HL-60 (cell line): ENCODE data around the gene RBBP9. TPM values are rescaled to one million over a fixed set of nuclear protein-coding genes. Genes with fewer than 3 reads are reported as not detected.
A peak's percentile ranks its signal among the peaks of the same experiment; 100 is the strongest.

Source experiments
- DNase-seq, 2 experiments: peaks; one replicate each; pipeline ENCODE4 v3.0.0-alpha.2; 2010 to 2020; ENCODE audit warnings: low read depth in 1 of 2, low spot score in 1 of 2
- H3K27ac ChIP-seq: fragments of 250-450 bp; sonication (Bioruptor Pico); replicated peaks from 2 replicates; pipeline ENCODE4 v1.5.1; 2020; ENCODE audit warnings: mild to moderate bottlenecking, moderate library complexity
- H3K27me3 ChIP-seq: fragments of 250-450 bp; sonication (Bioruptor Pico); 2 replicates; pipeline ENCODE4 v1.5.1; 2021; ENCODE audit warnings: mild to moderate bottlenecking, moderate library complexity; ENCODE audit not compliant: insufficient read depth, poor library complexity, severe bottlenecking
- H3K4me3 ChIP-seq: replicated peaks from 2 replicates; pipeline ENCODE4 v1.5.1; 2011; ENCODE audit warnings: mild to moderate bottlenecking, control low read depth, low read length; ENCODE audit not compliant: insufficient read depth
- GABPA ChIP-seq: IDR thresholded peaks from 2 replicates; pipeline ENCODE4 v1.6.1; 2012; ENCODE audit warnings: low read depth
- POLR2AphosphoS5 ChIP-seq: IDR thresholded peaks from 2 replicates; pipeline ENCODE4 v1.6.1; 2012; ENCODE audit warnings: low read depth
- SPI1 ChIP-seq: IDR thresholded peaks from 2 replicates; pipeline ENCODE4 v1.6.1; 2012; ENCODE audit warnings: low read depth, mild to moderate bottlenecking, borderline replicate concordance
- microRNA-seq: library from miRNA; unstranded; fragments of <30 nt; microRNA quantifications from one replicate; pipeline ENCODE4, GENCODE V29; 2018
- TF ChIP-seq, protein P1 (sequence below): IDR thresholded peaks from one replicate; pipeline ENCODE4 v1.5.1; 2011; ENCODE audit warnings: low read length, control low read depth, inconsistent platforms; ENCODE audit not compliant: insufficient read depth
- TF ChIP-seq, protein P2 (sequence below): IDR thresholded peaks from 2 replicates; pipeline ENCODE4 v1.6.1; 2012; ENCODE audit warnings: low read depth; ENCODE audit not compliant: insufficient replicate concordance

RBBP9 gene

DNA sequence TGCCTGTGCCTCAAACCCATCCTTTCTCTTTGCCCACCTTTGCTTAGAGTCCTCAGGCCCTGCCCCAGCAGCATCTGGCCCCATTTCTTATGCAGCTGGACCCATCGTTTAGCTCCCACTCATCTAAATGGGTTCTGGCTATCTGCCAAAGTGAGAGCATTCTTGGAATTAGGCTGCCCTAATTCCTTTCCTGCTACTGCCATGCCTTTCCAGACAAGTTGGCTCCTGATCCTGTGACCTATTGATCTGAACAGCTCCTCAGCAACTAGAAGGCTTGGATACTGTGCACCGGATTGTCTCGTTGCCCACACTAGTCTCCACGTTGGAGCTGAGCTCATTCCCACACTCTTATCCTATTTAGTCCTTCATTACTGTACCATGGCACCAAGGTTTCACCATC, 53.1 kb downstream of the RBBP9 start:
- Histone ChIP-seq H3K27me3 (no peaks in the 10 kb centered on the region), H3K27ac (no peak overlapping the region), H3K4me3 (no peak overlapping the region)
- no peak for DNase-seq
- no peak for TF ChIP-seq SPI1
- TF ChIP-seq GABPA, result no peak
- TF ChIP-seq, protein P1, sequence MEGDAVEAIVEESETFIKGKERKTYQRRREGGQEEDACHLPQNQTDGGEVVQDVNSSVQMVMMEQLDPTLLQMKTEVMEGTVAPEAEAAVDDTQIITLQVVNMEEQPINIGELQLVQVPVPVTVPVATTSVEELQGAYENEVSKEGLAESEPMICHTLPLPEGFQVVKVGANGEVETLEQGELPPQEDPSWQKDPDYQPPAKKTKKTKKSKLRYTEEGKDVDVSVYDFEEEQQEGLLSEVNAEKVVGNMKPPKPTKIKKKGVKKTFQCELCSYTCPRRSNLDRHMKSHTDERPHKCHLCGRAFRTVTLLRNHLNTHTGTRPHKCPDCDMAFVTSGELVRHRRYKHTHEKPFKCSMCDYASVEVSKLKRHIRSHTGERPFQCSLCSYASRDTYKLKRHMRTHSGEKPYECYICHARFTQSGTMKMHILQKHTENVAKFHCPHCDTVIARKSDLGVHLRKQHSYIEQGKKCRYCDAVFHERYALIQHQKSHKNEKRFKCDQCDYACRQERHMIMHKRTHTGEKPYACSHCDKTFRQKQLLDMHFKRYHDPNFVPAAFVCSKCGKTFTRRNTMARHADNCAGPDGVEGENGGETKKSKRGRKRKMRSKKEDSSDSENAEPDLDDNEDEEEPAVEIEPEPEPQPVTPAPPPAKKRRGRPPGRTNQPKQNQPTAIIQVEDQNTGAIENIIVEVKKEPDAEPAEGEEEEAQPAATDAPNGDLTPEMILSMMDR, result no peak
- no peak for TF ChIP-seq POLR2AphosphoS5
- TF ChIP-seq, protein P2, sequence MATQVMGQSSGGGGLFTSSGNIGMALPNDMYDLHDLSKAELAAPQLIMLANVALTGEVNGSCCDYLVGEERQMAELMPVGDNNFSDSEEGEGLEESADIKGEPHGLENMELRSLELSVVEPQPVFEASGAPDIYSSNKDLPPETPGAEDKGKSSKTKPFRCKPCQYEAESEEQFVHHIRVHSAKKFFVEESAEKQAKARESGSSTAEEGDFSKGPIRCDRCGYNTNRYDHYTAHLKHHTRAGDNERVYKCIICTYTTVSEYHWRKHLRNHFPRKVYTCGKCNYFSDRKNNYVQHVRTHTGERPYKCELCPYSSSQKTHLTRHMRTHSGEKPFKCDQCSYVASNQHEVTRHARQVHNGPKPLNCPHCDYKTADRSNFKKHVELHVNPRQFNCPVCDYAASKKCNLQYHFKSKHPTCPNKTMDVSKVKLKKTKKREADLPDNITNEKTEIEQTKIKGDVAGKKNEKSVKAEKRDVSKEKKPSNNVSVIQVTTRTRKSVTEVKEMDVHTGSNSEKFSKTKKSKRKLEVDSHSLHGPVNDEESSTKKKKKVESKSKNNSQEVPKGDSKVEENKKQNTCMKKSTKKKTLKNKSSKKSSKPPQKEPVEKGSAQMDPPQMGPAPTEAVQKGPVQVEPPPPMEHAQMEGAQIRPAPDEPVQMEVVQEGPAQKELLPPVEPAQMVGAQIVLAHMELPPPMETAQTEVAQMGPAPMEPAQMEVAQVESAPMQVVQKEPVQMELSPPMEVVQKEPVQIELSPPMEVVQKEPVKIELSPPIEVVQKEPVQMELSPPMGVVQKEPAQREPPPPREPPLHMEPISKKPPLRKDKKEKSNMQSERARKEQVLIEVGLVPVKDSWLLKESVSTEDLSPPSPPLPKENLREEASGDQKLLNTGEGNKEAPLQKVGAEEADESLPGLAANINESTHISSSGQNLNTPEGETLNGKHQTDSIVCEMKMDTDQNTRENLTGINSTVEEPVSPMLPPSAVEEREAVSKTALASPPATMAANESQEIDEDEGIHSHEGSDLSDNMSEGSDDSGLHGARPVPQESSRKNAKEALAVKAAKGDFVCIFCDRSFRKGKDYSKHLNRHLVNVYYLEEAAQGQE, result no peak

DNA sequence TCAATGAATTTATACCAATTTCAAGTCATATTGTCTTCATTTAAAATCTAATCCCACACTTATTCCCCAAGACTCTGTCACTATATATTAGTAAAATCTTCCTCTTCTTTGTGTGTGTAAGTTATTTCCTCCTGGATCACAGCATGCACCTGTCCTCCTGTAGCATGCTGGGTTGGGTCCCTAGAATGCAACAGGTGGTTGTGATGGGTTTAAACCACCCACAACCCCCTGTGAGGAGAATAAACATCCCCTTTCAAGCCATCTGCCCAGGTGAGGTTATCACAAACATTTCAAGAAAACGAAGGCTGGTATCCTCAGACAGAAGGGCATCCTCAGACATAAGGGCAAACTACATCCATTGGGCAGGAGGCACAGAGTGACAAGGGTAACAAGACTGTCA, 56.6 kb downstream of the RBBP9 start:
- no peak for DNase-seq
- Histone ChIP-seq H3K27ac (no peak overlapping the region), H3K4me3 (no peak overlapping the region), H3K27me3 (no peaks in the 10 kb centered on the region)
- TF ChIP-seq GABPA (no peak), POLR2AphosphoS5 (no peak), SPI1 (no peak)
- TF ChIP-seq, protein P1, result no peak
- TF ChIP-seq, protein P2, result no peak

DNA sequence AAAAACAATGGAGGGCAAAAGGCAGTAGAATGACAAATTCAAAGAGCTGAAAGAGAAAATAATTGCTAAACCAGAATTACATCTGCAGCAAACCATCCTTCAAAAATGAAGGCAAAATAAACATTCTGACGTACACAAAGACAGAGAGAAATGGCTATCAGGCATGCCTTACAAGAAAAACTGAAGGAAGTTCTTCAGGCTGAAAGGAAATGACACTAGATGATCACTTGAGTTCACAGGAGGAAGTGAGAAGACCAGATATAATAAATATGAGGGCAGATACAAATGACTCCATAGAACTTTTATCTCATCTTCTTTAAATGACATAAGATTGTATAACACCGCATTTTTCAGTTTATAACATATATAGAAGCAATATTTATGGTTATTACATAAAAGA, 60.2 kb downstream of the RBBP9 start:
- Histone ChIP-seq H3K4me3 (no peak overlapping the region), H3K27me3 (no peaks in the 10 kb centered on the region), H3K27ac (no peak overlapping the region)
- peak; percentile 23; the same call in 1 of the 2 replicates for TF ChIP-seq SPI1
- no peak for TF ChIP-seq POLR2AphosphoS5
- no peak for DNase-seq

Small RNAs within 50 kb of the gene (microRNA-seq; reads per million reads assigned to microRNA genes)
- not detected for gene MIR3192
